Activated CD4-positive, alpha-beta T cell treated with anti-CD3 and anti-CD28 coated beads for 48 hours (primary cell): ENCODE data around the gene ZFP36L1.

Experiments
- DNase-seq: peaks from one replicate; pipeline ENCODE4 v3.0.0-alpha.2; 2020

Gene ZFP36L1

GRCh38 chr14:68815298-68816182 is 22.7 kb upstream of the ZFP36L1 start:
- no peak for DNase-seq

- peak; percentile 62 for DNase-seq
Observed at GRCh38 chr14:68814539-68815297, 21.9 kb upstream of the ZFP36L1 start.

- no peak for DNase-seq
Observed at GRCh38 chr14:68814238-68814538, 21.3 kb upstream of the ZFP36L1 start.

- DNase-seq: no peak
Observed at GRCh38 chr14:68813318-68813838, 20.5 kb upstream of the ZFP36L1 start.

GRCh38 chr14:68811171-68811570 is 18.3 kb upstream of the ZFP36L1 start:
- DNase-seq: no peak

- DNase-seq: no peak
Observed at GRCh38 chr14:68810173-68811153, 17.6 kb upstream of the ZFP36L1 start.

- no peak for DNase-seq
Observed at GRCh38 chr14:68809524-68809923, 16.7 kb upstream of the ZFP36L1 start.

GRCh38 chr14:68808696-68809480 is 16.0 kb upstream of the ZFP36L1 start:
- DNase-seq: no peak

GRCh38 chr14:68807987-68808386 is 15.1 kb upstream of the ZFP36L1 start:
- no peak for DNase-seq

GRCh38 chr14:68807148-68807600 is 14.3 kb upstream of the ZFP36L1 start:
- DNase-seq: no peak

GRCh38 chr14:68806526-68807147 is 13.8 kb upstream of the ZFP36L1 start:
- DNase-seq: no peak

- DNase-seq: no peak
Observed at GRCh38 chr14:68805414-68805813, 12.5 kb upstream of the ZFP36L1 start.

GRCh38 chr14:68801631-68802030 is 8.8 kb upstream of the ZFP36L1 start:
- DNase-seq: no peak

- no peak for DNase-seq
Observed at GRCh38 chr14:68800953-68801352, 8.1 kb upstream of the ZFP36L1 start.

- no peak for DNase-seq
Observed at GRCh38 chr14:68800390-68800789, 7.5 kb upstream of the ZFP36L1 start.

GRCh38 chr14:68798621-68799020 is 5.8 kb upstream of the ZFP36L1 start:
- no peak for DNase-seq

GRCh38 chr14:68797121-68797670 is 4.3 kb upstream of the ZFP36L1 start:
- DNase-seq: no peak

- no peak for DNase-seq
Observed at GRCh38 chr14:68796418-68797101, 3.7 kb upstream of the ZFP36L1 start.

GRCh38 chr14:68795597-68796417 is 2.9 kb upstream of the ZFP36L1 start:
- DNase-seq: peak; percentile 87
